ENCODE results near the gene HBP1.

DNA sequence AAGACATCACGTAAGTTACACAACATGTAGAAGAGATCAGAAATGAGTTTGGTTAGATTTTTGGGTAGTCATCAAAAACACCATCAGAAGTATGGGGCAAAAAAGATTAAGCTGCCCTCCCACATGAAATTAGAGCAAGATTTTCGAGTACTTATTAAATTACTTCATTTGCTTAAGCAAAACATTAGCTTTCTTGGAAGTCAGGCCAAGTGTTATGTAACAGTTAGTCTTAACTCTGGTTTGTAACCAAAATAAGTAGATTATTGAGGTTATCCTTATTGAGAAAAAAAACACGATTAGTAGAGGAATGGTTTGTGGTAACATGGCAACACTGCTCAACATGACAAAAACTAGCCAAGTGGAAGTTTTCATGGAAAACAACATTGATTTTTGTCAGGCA lies 37.9 kb downstream of the HBP1 start:
- no peak for TF ChIP-seq CTCF (IDR thresholded peaks at IDR 0.05; ENCODE audit: poor library complexity)
- TF ChIP-seq EZH2 (IDR thresholded peaks at IDR 0.05; ENCODE audit: borderline replicate concordance), result no peak
- TF ChIP-seq EZH2phosphoT487 (IDR thresholded peaks at IDR 0.05; ENCODE audit: low read depth, severe bottlenecking, unreplicated experiment), result no peak

All from hepatocyte (in vitro differentiated cells).